ENCODE results near the gene PTPRN2.
"Not testable (repeated sequence)": the region's sequence is repeated elsewhere in the genome, so short reads cannot be mapped to it uniquely, and the experiment has no call there.

PTPRN2 gene

DNA sequence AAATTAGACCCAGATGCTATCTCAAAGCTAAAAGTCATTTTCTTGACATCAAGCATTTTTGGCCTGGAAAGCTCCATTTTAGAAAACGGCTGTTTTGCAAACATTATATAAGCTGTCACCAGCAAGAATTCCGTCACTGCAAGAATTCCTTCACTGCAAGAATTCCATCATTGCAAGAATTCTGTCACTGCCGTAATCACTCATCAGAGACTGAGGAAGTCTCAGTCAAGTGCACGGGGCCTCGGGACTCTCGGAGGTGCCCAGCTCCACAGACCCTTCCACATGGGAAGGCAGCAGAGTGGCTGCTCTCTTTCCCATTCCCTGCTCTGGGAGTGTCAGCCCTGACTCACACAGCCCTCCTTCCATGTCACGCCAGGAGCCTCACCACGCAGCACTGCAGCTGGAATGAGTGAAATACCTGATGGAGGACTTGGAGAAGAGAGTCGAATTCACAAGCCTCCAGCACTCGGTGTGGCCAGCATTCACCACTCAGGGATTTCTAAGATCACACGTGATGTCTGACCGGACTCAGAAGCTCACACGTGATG is 168.3 kb downstream of the PTPRN2 start:
- no peak for DNase-seq (ENCODE audit: low read depth in 3 of 3)

DNA sequence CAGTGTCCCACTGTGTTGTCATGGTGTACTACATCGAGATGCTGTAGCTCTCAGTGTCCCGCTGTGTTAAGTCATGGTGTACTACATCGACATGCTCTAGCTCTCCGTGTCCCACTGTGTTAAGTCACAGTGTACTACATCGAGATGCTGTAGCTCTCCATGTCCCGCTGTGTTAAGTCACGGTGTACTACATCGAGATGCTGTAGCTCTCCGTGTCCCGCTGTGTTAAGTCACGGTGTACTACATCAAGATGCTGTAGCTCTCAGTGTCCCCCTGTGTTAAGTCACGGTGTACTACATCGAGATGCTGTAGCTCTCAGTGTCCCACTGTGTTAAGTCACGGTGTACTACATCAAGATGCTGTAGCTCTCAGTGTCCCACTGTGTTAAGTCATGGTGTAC is 169.2 kb downstream of the PTPRN2 start:
- not testable (repeated sequence) for DNase-seq (ENCODE audit: low read depth in 3 of 3)

DNA sequence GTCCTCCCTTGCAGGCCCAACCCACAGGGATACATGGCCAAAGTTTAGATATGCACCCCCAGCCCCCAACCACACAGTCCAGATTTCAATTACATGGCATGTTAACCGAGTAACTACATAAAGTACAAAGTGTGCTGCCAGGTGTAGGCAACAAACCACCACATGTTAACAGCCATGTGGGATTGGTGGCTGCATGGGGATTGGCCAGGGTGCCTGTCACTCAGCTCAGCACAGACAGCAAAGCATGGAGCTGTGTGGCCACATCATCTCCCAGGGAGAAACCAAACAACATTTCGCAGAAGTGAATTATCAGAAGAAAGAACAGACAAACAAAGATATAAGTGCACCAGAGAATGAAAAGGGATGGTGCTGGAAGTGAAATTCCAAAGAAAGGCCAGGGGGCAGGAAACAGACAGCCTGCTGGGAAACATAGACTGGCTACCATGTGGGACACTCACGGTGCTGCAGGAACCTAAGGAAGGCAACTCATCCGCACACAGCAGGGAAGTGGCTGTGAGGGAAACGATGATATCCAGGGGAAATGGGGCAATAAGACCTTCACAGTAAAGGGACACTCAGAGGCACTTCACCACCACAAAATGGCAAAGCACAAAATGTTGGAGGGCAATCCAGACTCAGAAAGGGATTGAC is 171.2 kb downstream of the PTPRN2 start:
- DNase-seq (ENCODE audit: low read depth in 3 of 3), result no peak

DNA sequence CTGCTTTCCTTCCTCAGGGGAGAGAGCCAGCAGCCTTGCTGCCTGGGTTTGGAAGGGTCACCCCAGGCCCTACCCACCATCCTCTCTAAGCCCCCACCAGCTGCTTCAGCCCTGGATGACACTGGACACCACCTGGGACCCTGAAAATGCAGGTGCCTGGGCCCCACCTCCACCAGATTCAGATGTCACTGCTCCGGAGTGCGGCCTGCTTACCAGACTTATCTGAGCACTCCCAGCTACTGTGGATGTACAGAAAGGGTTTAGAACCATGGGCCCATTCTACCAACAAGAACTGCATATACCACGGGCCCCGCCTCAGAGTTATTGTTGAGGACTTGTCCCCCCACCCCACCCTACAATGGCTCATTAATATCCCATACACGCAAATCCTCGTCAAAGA is 172.3 kb downstream of the PTPRN2 start:
- DNase-seq (ENCODE audit: low read depth in 3 of 3), result no peak

DNA sequence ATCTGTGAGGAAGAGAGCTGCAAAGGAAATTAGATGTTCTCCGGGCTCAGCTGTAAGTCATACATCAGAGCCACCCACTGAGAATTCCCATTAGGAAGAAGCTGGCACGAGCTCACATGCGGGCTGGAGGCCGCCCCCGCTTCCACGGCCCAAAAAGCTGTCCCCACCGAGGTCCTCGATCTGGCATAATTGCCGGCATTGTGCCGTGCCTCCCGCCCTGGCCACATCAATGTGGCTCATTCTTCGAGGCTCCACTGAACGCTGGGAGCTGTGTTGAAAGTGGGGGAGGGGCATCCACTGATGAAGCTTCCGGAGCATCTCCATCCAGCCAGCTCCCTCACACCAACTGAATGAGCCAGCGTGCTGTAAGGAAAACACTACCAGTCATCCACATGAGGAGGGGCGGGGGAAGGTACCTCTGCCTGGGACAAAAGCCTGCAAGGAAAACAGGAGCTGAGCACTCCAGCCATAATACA is 173.1 kb downstream of the PTPRN2 start:
- DNase-seq (ENCODE audit: low read depth in 3 of 3), result no peak

DNA sequence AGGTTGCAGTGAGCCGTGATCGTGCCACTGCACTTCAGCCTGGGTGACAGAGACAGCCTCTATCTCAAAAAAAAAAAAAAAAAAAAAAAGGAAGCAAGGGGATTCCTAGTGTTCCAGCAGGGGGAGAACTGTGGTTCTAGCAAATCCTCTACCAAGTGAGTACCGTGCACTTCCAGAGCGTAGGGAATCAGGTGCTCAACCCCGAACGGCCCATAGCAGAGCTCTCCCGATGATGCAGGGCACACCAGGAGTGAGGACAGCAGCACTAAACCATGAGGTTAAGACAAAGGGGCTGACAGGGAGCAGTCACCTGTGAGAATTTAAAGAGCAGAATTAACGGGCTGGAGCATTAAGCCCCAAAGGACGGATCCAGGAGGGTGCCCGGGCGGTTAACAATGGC is 173.6 kb downstream of the PTPRN2 start:
- no peak for DNase-seq (ENCODE audit: low read depth in 3 of 3)

DNA sequence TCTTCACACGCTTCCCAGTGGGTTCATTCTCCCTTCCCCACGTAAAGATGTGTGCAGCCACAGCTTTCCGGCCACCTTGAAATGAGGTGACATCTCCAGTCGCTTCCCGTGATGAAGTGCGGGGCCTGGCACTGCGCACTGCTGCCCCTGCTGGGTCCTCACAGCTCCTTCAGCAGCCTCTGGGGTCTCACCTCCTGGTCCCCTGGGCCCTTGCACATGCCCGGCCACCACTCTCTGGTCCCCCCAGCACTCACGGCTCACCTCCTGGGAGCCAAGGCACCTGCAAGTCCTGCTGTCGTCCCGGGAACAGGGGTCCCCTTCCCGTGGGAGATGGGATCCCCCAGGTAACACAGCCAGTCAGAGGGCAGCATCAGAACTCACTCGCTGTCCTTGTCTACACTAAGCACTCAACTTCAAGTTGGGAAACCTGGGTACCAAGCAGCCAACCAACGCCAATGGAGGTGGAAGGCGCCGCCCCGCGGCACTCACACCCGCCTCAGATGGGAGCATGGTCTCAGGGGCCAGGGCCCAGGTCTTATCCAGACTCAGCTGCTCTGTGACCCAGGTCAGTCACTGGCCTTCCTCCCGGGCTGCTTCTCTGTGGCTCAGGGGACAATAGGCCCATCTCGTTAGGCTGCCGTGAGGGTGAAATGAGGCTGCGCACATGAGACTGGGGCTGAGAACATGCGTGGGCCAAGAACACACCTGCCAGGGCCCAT is 176.2 kb downstream of the PTPRN2 start:
- DNase-seq (ENCODE audit: low read depth in 3 of 3), result no peak

DNA sequence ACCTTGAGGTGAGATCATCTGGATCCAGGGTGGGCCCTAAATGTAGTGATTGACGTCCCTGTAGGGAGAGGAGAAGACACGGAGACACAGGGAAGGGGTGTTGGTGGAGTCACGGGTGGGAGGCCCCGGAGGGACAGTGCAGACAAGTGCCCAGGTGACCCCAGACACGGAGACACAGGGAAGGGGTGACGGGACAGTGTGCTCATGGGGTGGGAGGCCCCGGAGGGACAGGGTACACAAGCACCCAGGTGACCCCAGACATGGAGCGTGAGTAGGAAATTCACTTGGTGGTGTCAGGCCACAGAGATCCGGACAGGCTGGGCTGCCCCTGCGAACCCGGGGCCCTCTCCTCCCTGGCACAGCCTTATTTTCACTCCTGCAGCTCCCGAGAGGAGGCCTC is 176.9 kb downstream of the PTPRN2 start:
- no peak for DNase-seq (ENCODE audit: low read depth in 3 of 3)

DNA sequence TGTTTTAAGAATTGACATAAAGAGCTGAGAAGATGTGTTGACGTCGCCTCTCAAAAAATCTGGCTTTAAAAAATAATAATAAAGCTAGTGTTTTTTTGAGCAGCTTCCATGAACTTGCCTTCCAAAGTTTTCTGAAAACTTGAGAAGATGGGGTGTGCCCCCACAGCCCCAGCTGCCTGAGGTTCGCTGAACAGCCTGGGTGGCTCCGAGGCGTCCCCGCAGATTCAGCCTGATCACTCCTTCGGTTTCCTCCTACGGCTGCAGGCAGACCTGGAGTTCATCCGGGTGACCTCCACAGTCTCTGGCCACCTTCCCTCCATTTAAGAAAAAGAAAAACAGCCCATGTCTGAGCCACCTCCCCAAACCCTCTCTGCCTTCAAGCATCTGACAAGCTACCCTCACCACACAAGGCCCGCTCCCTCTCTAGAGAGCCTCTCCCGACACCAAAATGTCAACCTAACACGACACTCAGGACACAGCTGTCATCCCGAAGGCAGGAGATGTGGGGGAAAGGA is 177.8 kb downstream of the PTPRN2 start:
- DNase-seq (ENCODE audit: low read depth in 3 of 3), result no peak

DNA sequence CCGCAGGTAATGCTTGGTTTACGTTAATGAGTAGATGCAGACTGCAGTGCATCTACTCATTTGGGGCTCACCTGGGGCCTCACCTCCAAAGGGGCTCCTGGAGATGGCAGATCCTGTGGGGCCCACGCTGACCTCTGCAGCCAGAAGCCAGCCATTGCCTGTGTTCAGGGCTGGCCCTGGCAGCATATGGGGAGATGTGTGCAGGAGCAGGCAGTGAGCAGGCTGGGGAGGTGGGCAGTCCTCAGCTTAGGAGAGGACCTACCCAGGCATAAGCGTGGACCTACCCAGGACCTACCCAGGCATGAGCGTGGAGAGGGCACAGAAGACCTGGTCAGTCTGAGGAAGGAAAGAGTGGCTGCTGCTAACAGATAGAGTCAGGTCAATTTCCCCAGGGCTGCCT is 178.5 kb downstream of the PTPRN2 start:
- DNase-seq (ENCODE audit: low read depth in 3 of 3), result no peak

DNA sequence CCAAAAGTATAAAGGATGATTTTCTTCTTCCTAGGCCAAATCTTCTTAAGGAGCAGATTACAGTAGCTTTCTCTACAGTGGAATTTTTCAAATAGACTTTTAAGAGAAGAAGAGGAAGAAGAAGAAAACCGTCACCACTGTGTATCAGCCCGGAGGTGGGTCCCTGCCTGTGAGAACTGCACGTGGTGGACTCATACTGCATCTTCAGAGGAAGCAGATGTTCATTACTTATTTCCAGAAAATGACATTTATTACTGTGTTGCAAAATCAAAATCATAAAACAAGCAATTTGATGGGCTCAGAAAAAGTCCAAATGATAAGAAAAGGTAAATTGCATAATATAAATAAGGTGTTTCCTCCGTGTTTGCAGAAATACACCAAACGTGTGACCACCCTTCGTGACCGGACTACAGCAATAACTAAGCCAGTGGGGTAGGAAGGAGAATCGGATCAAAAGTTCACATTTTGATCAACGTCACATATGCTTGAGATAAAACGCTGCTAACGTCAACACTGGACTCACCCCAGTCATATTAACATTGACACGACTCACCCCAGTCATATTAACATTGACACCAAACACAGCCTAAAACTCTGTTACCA is 179.2 kb downstream of the PTPRN2 start:
- no peak for DNase-seq (ENCODE audit: low read depth in 3 of 3)

DNA sequence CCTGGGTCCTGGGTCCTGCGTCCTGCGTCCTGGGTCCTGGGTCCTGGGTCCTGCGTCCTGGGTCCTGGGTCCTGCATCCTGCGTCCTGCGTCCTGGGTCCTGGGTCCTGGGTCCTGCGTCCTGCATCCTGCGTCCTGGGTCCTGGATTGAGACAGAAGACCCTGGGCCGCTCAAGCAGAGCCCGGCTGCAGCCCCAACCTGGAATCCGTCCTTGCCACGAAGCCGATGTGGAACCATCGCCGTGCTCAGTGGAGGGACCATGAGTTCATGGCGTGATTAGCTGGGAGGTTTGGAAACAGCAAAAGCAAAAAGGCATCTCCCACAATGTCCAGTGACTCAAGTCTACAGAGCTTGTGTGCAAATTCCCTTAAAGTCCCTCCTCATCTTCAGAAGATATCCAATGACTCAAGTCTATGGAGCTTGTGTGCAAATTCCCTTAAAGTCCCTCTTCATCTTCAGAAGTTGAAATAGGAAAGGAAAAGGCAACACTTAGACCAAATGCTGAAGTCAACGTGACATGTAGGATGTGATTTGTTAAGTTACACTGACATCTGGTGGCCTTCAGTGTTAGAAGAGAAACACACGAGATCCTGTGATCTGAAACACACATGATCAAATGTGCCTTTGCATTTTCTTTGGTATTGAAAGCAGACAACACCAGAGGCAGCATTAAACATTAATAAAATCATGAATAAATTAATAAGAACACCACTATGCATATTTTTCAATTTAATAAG is 179.9 kb downstream of the PTPRN2 start:
- DNase-seq (ENCODE audit: low read depth in 3 of 3), result no peak

DNA sequence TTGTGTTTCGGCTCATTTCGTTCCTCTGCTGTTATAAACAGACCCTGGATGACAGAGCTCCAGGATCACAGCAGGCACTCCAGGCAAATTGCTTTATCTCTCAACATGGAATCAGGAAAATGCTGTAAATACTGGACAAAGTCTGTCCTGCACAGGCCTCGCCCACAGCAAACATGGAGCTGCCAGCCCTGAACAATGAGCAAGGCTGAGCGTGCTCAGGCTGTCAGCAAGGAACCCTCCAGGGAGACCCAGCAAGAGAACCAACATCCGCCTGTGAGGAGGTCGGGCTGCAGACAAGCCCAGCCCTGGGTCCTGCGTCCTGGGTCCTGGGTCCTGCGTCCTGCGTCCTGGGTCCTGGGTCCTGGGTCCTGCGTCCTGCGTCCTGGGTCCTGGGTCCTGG is 180.8 kb downstream of the PTPRN2 start:
- no peak for DNase-seq (ENCODE audit: low read depth in 3 of 3)

DNA sequence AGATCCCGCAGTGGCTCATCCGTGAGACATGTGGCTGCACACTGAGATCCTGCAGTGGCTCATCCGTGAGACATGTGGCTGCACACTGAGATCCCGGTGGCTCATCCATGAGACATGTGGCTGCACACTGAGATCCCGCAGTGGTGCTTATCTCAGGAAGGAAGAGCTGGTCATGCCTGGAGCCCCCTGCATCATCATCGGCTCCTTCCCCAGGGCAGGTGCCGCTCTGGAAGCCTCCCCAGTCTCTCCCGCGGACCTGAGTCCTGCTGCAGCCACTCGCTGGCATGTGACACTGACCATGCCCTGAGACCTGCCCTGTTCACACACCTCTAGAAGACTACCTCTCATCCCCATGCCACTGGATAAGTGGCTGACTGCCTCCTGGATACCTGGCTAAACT is 181.3 kb downstream of the PTPRN2 start:
- DNase-seq (ENCODE audit: low read depth in 3 of 3), result no peak

DNA sequence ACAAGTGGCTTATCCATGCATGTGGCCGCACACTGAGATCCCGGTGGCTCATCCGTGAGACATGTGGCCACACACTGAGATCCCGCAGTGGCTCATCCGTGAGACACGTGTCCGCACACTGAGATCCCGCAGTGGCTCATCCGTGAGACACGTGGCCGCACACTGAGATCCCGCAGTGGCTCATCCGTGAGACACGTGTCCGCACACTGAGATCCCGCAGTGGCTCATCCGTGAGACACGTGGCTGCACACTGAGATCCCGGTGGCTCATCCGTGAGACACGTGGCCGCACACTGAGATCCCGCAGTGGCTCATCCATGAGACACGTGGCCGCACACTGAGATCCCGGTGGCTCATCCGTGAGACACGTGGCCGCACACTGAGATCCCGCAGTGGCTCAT is 181.9 kb downstream of the PTPRN2 start:
- not testable (repeated sequence) for DNase-seq (ENCODE audit: low read depth in 3 of 3)

DNA sequence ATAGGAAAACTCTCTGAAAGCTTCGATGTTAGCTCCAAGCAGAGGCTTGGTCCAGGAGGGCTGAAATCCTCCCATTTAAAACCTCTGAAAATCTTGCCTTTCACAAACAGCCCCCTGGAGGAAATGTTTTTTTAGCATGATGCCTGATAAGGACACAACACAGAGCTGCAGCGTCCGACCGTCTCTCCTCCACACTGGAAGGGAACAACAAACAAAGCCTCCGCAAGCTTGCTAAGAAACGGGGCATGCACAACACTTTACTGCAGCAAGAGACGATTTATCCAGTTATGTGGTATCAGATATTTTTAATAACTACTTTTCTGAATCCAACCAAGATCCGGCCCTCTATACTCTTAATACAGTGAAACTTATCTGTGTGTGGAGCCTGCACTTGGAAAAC is 182.3 kb downstream of the PTPRN2 start:
- DNase-seq (ENCODE audit: low read depth in 3 of 3), result no peak

DNA sequence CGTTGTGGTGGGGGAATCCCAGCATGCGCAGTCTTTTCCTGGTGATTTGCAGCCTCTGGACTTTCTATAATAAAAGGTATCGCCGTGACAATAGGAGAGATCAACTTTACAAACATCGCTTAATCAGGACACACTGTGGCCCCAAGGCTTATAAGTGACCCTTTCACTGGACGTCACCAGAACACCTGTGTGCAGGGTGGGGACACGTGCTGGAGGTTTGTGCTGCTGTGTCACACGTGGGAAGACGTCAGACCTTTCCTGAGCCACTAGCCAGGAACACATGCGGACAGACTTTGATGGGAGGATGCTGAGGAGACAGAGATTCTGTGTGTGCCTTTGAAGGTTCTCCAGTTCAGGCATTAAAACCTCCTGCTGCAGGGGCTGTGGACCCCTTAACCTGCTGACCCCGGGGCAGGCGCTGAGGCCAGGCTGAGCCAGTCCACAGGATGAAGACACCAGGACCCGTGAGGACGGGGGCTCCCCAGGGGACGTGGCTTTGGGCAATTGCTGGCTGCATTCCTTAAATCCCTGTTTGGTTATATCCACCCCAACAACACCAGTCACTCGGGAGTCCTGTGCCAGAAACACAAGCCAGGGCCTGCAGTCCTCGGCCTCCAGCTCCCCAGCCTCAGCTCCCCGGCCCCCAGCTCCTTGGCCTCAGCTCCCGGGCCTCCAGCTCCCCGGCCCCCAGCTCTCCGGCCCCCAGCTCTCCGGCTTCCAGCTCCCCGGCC is 183.4 kb downstream of the PTPRN2 start:
- DNase-seq (ENCODE audit: low read depth in 3 of 3), result no peak

DNA sequence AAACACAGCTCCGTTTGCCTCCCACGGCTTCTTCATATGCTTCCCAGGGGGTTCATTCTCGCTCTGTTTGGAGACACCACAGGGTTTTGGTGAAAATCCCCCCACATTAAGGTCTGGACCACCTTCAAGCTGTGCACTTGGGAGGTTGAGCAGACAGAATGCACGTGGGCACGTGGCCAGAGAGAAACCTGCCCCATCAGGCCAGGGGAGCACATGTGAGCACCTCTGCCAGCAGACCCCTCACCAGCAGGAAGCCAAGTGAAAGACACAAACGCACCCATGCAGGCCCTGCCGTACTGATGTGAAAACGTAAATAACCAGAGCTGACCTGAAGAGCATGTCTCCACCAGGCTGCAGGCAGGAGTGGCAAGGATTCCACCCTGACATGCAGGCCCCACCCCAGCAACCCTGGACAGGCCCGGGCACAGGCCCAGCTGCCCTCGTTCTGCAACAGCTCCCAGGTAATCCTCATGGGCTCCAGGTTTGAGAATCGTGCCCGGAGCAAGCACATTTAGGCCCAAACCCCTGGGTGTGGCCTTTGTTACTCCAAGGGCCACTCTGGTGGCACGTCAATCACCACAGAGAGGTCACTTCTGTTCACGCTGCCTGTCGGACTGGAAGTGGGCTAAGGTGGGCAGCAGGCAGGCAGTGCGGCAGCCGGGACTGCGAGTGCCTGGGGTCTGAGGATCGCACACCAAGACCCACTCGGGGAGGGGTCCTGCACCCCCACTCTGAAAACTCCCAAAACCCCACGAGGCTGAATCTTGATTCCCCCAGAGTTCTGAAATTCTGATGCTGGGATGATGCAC is 184.4 kb downstream of the PTPRN2 start:
- no peak for DNase-seq (ENCODE audit: low read depth in 3 of 3)

DNA sequence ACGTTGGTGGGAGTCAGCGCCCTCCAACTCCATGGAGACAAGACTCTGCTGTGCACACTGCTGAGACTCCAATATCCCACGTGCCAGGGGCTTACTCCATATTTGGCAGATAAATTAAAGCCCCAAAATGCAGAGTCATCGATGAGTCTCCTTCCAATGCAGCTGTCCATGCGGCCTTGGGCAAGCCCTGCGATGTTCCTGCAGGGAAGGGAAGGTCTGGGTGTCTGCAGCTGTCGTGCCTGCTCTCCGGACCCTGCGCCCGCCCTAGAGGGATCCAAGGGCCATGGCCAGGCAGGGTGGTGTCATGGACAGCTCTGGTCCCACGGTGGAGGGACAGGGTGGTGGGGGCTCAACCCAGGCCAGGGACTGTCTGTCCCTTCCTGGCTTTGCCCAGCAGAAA is 185.2 kb downstream of the PTPRN2 start:
- no peak for DNase-seq (ENCODE audit: low read depth in 3 of 3)

DNA sequence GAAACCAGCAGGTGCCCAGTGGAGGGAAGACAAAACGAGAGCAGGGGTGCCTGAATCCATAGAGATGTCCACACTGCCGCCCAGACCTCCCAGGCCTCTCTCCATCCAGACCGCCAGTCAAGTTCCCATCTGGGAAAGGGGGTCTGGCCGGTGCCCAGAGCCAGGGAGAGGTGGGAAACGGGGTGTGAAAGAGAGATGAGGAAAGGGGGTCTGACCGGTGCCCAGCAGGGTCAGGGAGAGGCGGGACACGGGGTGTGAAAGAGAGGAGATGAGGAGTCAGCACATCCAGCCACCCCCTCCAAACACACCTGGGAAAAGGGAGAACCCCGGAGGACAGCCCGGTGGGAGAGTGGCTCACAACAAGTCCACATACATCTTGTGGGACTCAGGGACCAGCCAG is 185.8 kb downstream of the PTPRN2 start:
- DNase-seq (ENCODE audit: low read depth in 3 of 3), result no peak
